HG03520 (cell line): ENCODE data around the gene APOL6.

Experiments
- ATAC-seq: cut with Tn5 transposase; IDR thresholded peaks from one replicate; pipeline ENCODE4 v1.9.1; 2021; ENCODE audit warnings: mild to moderate bottlenecking, moderate library complexity; ENCODE audit not compliant: unreplicated experiment

APOL6 gene, protein sequence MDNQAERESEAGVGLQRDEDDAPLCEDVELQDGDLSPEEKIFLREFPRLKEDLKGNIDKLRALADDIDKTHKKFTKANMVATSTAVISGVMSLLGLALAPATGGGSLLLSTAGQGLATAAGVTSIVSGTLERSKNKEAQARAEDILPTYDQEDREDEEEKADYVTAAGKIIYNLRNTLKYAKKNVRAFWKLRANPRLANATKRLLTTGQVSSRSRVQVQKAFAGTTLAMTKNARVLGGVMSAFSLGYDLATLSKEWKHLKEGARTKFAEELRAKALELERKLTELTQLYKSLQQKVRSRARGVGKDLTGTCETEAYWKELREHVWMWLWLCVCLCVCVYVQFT

DNA sequence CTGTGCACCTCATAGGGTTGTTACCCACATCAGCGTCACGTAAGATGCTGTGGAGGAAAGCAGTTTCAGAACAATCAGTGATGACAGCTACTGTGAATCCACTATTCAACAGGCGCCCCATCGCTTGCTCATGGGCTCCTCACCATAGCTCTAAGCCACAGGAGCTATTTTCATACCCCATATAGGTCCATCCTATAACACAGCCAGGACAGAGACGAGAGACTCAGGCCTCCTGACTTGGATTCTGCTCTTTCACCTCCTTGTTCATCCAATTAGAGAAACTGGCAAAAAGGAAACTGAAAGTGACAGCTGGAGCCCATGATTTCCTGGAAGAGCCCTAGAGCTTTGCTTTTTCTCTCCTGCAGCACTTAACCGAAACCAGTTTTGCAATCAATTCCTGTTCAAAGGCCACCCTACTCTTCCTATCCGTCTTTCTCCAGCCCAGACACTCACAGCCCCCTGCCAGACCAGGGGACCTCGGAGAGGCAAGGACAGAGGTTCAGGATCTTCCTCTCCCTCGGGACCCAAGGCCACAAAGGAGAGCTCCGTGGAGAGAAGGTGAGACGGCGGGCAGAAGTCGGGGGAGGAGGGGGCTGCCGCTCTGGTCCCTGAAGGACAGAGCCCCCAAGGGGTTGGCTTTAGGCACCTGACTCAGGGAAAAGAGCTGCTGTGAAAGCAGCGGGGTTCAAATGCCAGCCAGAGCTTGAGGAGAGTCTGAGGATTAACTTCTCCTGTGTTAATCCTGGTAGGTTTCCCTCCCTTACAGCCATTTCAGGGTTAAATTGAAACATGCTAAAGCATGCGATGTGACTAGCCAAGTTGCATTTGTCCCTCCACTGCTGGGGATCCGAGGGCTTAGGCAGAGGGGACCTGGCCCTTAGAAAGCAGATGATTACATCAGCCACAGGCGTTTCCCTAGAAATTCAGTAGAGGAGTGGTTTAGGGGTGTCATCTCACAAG is at the start of gene APOL6:
APOL6 (plus strand) TSS at position 381 of the 960 bp plus-strand sequence. CDS start 7,980 bp downstream, outside the sequence.
- no peak for ATAC-seq

- no peak for ATAC-seq
These were observed 48.9 kb upstream of the APOL6 start for GRCh38 chr22:35599364-35599763.

DNA sequence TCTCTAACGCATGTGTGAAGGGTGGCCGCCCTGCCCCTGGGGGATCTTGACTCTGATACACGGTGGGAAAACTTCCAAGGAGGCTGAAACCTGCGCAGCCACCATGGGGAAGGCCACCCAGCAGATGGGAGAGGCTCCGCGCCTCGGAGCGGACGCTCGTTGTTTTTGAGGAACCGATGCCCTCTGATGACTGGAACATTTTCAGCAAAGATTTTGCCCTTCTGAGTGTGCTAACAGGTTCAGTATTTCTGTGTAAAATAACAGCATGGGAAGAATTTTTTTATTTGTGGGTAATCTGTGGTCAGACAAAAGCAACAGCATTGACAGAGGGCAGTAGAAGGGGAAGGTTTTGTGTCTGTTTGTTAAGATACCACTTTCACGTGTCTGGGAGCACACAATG is 47.8 kb upstream of the APOL6 start:
- no peak for ATAC-seq

- ATAC-seq, result no peak
These were observed 47.1 kb upstream of the APOL6 start for GRCh38 chr22:35601013-35601580.

DNA sequence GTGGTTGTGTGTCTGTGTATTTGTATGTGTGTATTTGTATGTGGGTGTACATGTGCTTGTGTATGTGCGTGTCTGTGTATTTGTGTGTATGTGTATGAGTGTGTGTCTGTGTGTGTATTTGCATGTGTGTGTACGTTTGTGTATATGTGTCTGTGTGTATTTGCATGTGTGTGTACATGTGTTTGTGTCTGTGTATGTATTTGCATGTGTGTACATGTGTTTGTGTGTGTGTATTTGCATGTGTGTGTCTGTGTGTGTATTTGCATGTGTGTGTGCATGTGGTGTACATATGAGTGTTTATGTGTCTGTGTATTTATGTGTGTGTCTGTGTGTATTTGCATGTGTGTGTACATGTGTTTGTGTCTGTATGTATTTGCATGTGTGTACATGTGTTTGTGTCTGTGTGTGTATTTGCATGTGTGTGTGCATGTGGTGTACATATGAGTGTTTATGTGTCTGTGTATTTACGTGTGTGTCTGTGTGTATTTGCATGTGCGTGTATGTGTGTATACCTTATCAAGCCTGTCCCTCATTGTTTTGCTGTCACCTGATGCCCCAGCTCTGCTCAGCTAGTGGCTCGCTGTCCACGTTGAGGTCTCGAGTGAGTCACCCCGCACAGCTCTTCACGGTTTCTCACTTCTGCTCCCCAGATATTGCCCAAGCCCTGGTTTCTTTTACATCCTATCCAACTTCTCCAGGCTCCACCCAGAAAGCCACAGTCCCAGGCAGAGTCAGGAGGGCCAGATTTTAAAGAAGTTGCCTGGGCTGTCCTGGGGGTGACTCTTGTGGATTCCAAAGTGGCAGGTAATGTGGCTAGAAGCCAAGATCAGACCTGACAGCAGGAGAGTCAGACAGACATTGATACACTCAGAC is 46.3 kb upstream of the APOL6 start:
- no peak for ATAC-seq

DNA sequence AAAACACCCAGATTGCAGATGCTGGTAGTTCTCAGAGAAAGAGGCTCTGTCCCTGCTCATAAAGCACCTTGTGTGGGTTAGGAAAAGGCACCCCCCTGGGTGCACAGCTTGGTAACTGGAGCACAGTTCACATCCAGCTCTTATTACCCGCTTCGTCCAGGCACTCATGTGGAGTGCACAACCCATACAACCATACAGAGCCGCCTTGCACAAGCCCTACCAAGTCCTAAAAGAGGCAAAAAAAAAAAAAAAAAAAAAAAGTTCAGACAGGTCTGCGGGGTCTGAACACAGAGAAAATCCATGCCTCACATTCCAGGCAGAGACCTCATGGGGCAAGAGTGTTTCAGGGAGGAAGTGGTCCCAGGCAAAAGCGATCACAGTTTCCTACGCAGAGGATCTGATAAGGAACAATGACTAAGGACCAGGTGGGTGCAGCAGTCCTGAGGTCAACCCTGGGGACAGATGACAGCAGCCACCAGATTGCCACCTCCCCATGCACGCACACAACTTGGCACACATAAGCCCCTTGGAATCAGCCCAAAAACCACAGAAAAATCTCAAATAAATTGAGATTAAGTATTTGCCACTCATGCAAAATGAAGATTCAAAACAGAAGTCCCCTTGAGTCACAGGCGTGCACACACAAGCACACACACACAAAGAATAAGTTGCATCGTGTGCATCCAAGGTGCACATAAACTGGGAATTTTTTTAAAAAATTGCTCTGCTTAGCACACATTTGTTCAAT is 43.5 kb upstream of the APOL6 start:
- no peak for ATAC-seq

- no peak for ATAC-seq
These were observed 42.9 kb upstream of the APOL6 start for GRCh38 chr22:35605369-35605680.

DNA sequence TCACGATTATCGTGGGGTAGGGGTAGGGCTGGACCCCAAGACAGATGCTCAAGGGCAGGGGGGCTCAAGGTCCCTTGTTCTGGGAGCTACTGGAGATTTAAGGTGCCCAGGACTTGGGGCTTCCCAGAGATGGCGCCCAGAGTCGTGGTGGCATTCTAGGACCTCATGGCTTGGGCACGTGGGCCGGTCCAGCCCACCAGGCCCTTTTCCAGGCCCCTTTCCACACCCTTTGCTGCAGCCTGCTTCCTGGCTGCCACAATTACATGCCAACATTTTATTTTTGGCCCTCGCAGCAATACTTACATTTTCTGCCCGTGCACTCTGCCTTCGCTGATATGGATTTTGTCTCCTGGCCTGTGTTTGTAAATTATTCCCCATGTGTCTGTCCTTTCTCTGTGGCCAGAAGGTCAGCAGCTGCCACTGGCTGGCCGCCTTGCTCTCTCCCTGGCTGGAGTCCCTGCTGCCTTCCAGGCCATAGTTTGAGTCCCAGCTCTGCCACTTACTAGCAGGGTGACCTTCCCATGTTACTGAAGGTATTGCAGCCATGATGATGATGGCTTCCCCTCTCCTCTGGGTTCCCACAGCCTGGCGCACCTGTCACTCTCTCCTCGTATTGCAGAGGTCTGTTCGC is 42.3 kb upstream of the APOL6 start:
- no peak for ATAC-seq

GRCh38 chr22:35606916-35607315 is 41.3 kb upstream of the APOL6 start:
- ATAC-seq, result no peak

DNA sequence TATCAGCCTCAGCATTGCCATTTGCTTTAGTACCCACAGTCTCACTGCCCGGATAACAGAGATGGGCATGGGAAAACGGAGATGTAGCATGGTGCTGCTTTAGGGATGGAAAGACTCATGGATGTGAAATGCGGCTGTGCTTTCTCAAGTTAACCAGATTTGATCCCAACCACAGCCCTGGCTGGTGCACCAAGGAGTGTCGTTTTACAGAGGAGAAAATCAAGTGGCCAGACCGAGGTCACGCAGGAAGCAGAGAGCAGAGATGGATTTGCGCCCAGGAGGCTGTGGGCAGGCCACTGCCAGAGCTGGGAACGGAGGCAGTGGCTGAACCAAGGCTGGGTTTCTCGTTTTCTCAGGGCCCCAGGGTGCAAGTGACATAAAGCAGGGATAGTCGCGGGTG is 40.2 kb upstream of the APOL6 start:
- ATAC-seq, result no peak

- ATAC-seq, result no peak
These were observed 39.0 kb upstream of the APOL6 start for GRCh38 chr22:35609261-35609660.

GRCh38 chr22:35609761-35610160 is 38.5 kb upstream of the APOL6 start:
- ATAC-seq, result no peak

GRCh38 chr22:35610741-35611140 is 37.5 kb upstream of the APOL6 start:
- ATAC-seq, result no peak

- ATAC-seq, result no peak
These were observed 36.9 kb upstream of the APOL6 start for GRCh38 chr22:35611200-35611890.

- no peak for ATAC-seq
These were observed 36.2 kb upstream of the APOL6 start for GRCh38 chr22:35611891-35612576.

- no peak for ATAC-seq
These were observed 35.3 kb upstream of the APOL6 start for GRCh38 chr22:35612903-35613302.

DNA sequence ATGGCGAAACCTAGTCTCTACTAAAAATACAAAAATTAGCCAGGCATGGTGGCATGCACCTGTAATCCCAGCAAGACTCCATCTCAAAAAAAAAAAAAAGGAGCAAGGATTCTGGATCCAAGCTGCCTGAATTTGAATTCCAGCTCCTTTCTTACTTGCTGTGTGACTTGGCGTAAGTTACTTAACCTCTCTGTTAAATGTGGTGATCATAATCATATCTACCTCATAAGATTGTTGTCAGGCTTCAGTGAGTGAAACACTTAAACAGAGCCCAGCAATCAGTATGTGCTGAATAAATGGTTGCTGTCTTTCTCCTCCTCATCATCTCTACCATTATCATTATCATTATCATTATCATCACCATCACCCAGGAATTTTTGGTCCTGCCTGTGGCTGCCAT is 33.8 kb upstream of the APOL6 start:
- no peak for ATAC-seq

DNA sequence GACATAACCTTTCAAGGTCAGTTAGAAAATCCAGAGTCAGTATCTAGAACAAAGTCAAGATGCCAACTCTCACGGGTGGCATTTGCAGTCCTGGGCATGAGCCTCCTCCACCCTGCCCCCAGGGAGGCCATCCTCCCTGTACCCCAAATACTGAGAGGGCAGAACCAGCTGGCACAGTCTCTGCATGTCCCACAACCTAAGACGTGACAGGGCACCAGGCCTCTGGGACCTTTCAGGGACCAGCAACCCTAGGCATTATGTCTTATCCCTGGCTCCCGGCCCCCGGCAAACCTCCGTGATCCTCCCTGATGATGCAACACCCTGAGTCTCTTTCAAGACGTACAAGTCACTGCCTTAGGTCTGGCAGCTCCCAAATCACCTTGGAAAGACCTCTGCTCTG is 33.1 kb upstream of the APOL6 start:
- ATAC-seq, result no peak
